HL-60 (cell line): ENCODE data around the gene MAP3K7.

ENCODE experiments used
- DNase-seq, 2 experiments: peaks; one replicate each; pipeline ENCODE4 v3.0.0-alpha.2; 2010 to 2020; ENCODE audit warnings: low read depth in 1 of 2, low spot score in 1 of 2
- H3K27ac ChIP-seq: fragments of 250-450 bp; sonication (Bioruptor Pico); replicated peaks from 2 replicates; pipeline ENCODE4 v1.5.1; 2020; ENCODE audit warnings: mild to moderate bottlenecking, moderate library complexity
- H3K27me3 ChIP-seq: fragments of 250-450 bp; sonication (Bioruptor Pico); 2 replicates; pipeline ENCODE4 v1.5.1; 2021; ENCODE audit warnings: mild to moderate bottlenecking, moderate library complexity; ENCODE audit not compliant: insufficient read depth, poor library complexity, severe bottlenecking
- H3K4me3 ChIP-seq: replicated peaks from 2 replicates; pipeline ENCODE4 v1.5.1; 2011; ENCODE audit warnings: mild to moderate bottlenecking, control low read depth, low read length; ENCODE audit not compliant: insufficient read depth
- GABPA ChIP-seq: IDR thresholded peaks from 2 replicates; pipeline ENCODE4 v1.6.1; 2012; ENCODE audit warnings: low read depth
- POLR2AphosphoS5 ChIP-seq: IDR thresholded peaks from 2 replicates; pipeline ENCODE4 v1.6.1; 2012; ENCODE audit warnings: low read depth
- SPI1 ChIP-seq: IDR thresholded peaks from 2 replicates; pipeline ENCODE4 v1.6.1; 2012; ENCODE audit warnings: low read depth, mild to moderate bottlenecking, borderline replicate concordance
- TF ChIP-seq, protein P1 (sequence below): IDR thresholded peaks from one replicate; pipeline ENCODE4 v1.5.1; 2011; ENCODE audit warnings: low read length, control low read depth, inconsistent platforms; ENCODE audit not compliant: insufficient read depth
- TF ChIP-seq, protein P2 (sequence below): IDR thresholded peaks from 2 replicates; pipeline ENCODE4 v1.6.1; 2012; ENCODE audit warnings: low read depth; ENCODE audit not compliant: insufficient replicate concordance

MAP3K7 gene

DNA sequence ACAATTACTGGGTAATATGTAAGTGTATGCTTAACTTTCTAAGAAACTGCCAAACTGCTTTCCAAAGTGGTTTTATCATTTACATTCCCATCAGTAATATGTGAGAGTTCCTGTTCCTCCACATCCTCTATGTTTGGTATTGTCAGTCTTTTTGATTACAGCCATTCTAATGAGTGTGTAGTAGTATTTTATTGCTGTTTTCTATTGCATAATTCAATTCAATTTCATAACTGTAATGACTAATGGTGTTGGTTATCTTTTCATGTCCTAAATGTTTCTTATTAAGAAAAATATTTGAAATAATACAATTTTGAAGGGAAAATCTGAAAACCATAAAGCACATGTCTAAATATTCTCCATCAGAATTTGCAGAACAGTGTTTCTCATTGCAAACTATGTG, 119.3 kb downstream of the MAP3K7 start:
- TF ChIP-seq POLR2AphosphoS5 (no peak), GABPA (no peak), SPI1 (no peak)
- TF ChIP-seq, protein P1, sequence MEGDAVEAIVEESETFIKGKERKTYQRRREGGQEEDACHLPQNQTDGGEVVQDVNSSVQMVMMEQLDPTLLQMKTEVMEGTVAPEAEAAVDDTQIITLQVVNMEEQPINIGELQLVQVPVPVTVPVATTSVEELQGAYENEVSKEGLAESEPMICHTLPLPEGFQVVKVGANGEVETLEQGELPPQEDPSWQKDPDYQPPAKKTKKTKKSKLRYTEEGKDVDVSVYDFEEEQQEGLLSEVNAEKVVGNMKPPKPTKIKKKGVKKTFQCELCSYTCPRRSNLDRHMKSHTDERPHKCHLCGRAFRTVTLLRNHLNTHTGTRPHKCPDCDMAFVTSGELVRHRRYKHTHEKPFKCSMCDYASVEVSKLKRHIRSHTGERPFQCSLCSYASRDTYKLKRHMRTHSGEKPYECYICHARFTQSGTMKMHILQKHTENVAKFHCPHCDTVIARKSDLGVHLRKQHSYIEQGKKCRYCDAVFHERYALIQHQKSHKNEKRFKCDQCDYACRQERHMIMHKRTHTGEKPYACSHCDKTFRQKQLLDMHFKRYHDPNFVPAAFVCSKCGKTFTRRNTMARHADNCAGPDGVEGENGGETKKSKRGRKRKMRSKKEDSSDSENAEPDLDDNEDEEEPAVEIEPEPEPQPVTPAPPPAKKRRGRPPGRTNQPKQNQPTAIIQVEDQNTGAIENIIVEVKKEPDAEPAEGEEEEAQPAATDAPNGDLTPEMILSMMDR = no peak
- TF ChIP-seq, protein P2, sequence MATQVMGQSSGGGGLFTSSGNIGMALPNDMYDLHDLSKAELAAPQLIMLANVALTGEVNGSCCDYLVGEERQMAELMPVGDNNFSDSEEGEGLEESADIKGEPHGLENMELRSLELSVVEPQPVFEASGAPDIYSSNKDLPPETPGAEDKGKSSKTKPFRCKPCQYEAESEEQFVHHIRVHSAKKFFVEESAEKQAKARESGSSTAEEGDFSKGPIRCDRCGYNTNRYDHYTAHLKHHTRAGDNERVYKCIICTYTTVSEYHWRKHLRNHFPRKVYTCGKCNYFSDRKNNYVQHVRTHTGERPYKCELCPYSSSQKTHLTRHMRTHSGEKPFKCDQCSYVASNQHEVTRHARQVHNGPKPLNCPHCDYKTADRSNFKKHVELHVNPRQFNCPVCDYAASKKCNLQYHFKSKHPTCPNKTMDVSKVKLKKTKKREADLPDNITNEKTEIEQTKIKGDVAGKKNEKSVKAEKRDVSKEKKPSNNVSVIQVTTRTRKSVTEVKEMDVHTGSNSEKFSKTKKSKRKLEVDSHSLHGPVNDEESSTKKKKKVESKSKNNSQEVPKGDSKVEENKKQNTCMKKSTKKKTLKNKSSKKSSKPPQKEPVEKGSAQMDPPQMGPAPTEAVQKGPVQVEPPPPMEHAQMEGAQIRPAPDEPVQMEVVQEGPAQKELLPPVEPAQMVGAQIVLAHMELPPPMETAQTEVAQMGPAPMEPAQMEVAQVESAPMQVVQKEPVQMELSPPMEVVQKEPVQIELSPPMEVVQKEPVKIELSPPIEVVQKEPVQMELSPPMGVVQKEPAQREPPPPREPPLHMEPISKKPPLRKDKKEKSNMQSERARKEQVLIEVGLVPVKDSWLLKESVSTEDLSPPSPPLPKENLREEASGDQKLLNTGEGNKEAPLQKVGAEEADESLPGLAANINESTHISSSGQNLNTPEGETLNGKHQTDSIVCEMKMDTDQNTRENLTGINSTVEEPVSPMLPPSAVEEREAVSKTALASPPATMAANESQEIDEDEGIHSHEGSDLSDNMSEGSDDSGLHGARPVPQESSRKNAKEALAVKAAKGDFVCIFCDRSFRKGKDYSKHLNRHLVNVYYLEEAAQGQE = no peak
- no peak overlapping the region for H3K27ac ChIP-seq

DNA sequence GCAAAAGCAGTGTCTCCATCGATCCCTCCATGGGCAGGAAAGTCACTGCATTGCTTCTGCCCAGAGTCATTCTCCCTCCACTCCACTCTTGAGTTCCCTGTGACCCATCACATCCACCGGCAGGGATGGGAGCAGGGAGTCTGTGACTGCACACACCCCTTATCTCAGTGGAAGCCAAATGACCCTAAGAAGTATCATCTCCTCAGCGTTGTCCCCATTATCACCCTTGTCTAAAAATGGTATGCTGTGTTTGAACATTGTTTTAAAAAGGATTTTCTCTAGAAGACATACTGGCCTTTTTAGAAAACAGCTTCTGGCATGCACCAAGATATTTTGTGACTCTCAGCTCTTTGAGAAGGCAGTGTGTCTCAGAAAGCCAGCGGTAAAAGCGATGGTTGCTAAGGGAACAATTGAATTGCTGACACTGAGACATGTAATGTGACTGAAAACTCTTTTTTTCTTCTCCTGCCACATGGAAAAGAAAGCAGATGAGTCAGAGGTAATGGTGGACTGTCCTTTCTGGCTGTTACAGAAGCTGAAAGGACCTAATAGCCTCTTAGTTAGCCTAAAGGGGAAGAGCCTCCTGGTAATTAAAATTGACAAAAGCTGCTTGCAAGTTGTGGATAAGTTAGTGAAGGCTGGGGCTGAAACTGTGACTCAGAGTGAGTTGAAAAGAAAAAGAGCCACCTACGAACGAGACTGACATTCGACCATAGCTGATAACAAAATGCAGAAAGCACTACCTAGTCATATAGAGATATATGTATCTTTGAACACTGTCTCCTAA, 120.5 kb downstream of the MAP3K7 start:
- no peak for DNase-seq
- Histone ChIP-seq H3K4me3 (no peak overlapping the region), H3K27me3 (no peaks in the 10 kb centered on the region), H3K27ac (no peak overlapping the region)
- TF ChIP-seq, protein P1 = no peak
- TF ChIP-seq, protein P2 = no peak
- TF ChIP-seq GABPA = no peak
- no peak for TF ChIP-seq POLR2AphosphoS5
- no peak for TF ChIP-seq SPI1

More for the DNA sequence above, 119.3 kb downstream of the MAP3K7 start:
- Histone ChIP-seq H3K4me3 (no peak overlapping the region), H3K27me3 (no peaks in the 10 kb centered on the region)
- no peak for DNase-seq

DNA sequence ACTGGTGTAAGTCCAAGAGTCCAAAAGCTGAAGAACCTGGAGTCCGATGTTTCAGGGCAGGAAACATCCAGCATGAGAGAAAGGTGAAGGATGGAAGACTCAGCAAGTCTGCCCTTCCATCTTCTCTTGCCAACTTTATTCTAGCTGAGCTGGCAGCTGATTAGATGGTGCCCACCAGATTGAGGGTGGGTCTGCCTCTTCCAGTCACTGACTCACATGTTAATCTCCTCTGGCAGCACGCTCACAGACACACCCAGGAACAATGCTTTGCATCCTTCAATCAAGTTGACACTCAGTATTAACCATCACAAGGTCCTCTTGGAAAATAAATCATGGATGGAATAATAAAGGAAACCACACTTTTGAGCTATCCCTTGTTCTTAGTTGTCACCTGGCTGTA, 121.2 kb downstream of the MAP3K7 start:
- Histone ChIP-seq H3K4me3 (no peak overlapping the region), H3K27me3 (no peaks in the 10 kb centered on the region), H3K27ac (no peak overlapping the region)
- DNase-seq = no peak
- TF ChIP-seq, protein P1 = no peak
- TF ChIP-seq SPI1 (no peak), GABPA (no peak), POLR2AphosphoS5 (no peak)
- TF ChIP-seq, protein P2 = no peak
